Right ventricle myocardium inferior (tissue), 1 donor: ENCODE measurements around the gene SLC22A16. TPM values are rescaled to one million over a fixed set of nuclear protein-coding genes. Genes with fewer than 3 reads are reported as not detected.

ENCODE experiments used
- ATAC-seq: fragments of 200-7000 bp; cut with Tn5 transposase; one replicate; pipeline ENCODE4 v1.9.1; 2020; ENCODE audit warnings: mild to moderate bottlenecking, moderate library complexity
- DNase-seq: peaks from one replicate; pipeline ENCODE4 v3.0.0; 2021; ENCODE audit errors: missing footprints
- intact Hi-C: fragments of 100-400 bp; cut with DNase I; formaldehyde crosslinking; loops from one replicate; pipeline ENCODE4 v1.11.0; 2022
- total RNA-seq: library from RNA; stranded (reverse); fragmentation: NEBNext Ultra II Directional; extraction: Animal tissue kit (Norgen Biotek cat#: 25700); gene quantifications from one replicate; pipeline ENCODE4 v1.2.1, GENCODE V29; 2021
- donor health status: DM: no; HTN: yes; CAD: no; lungs with severe emphysema.

The SLC22A16 gene
- total RNA-seq, 1 donor from 2014 or later, result 0.32 TPM

DNA sequence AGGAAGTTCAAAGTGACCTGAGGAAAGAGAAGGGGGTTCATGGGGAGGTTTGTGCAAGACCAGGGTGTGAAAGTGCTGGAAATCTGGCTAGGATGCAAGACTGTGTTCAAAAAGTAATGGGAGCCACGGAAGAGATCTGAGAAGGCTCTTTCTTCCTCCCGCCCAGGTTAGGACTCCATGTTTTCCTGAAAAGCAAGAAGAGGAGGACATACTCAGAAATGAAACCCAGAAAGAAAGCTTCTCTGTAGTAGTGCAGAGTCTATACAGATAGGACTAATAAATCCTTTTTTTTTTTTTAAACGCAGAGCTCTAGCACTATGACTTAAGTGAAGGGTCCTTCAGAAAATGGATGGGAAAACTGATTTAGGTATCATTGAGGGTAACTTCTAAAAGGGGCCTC is 57.8 kb downstream of the SLC22A16 start:
- no peak for ATAC-seq
- intact Hi-C loops, result no loop called here
- DNase-seq, result no peak

DNA sequence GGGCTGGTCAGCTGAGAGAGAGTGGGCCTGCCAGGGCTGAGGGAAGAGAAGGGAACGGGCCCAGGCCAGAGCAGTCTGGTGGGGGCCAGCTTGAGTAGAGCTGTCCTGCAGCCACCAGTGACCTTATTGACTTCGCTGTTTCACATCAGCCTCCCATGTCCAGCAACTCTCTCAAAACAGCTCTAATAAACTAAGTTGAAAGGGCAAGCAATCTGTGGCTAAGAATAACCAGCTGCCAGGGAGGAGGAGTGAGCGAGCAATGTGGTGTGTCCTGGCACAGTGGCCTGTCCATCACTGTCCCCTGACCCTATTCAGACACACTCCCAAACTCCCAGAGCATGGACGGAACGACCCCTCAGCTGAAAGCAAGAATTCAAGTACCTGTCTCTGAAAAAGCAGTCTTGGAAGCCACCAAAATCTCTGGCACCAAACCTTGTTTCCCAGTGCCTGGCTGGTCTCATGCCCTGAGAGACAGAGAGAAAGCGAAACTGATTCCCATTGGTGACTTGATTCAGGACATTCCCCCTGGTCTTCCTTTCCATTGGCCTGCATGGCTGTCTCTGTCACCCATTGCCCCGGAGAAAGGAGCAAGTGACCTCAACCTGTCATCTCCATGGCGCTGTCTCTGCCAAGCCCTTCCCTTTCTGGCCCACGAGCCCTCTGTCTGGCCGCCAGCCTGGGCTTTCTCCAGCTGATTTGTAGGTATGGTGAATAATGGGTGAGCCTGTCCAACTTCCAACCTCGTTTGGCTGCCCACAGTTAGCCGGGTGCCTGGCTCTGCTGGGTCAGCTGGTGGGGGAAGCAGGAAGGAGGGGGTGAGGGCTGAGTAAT is 61.1 kb downstream of the SLC22A16 start, which contains the start of gene DDO:
Gene DDO (minus strand): TSS at position 490 of the 831 bp plus-strand sequence. CDS start 2,113 bp downstream, outside the sequence.
- DNase-seq, result peak; percentile 86
- intact Hi-C loops, result loop anchor here (1.0 kb wide), 1 partner anchor 400 kb away; the partner anchor contains the start of gene CDK19
- peak; percentile 93 for ATAC-seq

DNA sequence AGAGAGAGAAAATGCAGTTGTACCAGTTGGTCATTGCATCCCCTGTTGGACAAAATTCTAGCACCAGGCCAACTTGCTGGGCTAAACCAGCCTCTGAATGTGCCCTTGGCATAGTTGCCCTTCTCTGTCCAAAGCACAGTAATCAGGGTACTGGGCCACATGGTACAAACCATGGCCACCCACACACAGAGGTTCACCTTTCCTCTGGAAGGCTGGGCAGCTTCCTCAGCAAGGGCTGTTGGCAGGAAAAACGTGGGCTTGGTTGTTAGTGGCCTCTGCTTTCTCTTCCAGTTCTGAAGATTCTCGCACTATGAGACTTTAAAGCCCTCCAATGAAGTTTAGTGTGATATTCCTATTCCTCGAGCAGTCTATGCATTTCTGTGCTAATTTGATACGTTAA is 61.7 kb downstream of the SLC22A16 start:
- ATAC-seq, result peak; percentile 47
- intact Hi-C loops, result loop anchor here (1.0 kb wide), 1 partner anchor 401 kb away; the partner anchor contains the start of gene CDK19
- DNase-seq, result no peak

DNA sequence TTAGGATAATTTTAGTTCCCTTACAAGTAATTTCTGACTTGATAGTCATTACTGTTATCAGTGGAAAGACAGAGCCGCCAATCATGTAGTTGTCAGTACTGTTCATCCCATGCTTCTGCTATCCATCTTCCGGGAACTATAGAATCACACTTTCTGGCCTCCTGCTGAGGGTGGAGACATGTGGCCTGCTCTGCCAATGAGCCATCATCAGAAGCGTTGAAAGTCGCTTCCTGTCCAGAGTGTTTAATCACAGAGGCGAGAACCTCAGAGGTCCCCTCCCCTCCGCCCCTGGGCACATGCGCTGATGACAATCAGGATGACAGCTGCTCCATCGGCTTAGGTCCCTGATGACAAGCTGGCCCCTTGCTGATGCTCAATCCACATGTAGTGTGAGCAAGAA is 64.1 kb downstream of the SLC22A16 start:
- intact Hi-C loops, result no loop called here
- DNase-seq, result no peak
- ATAC-seq, result no peak

DNA sequence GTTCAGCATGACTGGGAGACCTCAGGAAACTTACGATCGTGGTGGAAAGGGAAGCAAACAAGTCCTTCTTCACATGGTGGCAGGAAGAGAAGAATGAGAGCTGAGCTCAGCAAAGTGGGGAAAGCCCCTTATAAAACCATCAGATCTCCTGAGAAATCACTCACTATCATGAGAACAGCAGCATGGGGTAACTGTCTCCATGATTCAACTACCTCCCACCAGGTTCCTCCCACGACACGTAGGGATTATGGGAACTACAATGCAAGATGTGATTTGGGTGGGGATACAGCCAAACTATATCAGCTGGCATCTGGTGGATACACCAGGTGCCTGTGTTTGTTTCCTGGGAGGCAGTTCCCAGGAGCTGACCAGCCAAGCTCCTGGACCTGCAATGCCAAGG is 65.9 kb downstream of the SLC22A16 start:
- no peak for DNase-seq
- intact Hi-C loops, result no loop called here
- no peak for ATAC-seq

DNA sequence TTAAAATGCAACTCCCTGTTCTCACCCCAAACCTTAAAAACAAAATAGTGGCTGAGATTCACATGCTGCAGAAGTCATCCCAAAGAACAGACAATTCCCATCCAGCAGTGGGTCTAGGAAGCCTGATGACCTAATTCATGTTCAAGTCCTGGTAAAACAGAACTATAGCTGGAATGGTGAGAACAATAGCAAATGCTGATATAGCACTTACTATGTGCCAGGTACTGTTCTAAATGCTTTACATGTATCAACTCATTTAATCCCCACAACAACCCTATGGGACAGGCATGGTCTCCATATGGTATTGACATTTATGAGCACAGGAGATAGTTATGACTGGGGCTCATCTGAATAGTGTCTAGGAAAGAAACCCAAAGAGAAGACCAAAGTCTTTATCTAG is 66.6 kb downstream of the SLC22A16 start:
- intact Hi-C loops, result no loop called here
- no peak for ATAC-seq
- DNase-seq, result no peak

DNA sequence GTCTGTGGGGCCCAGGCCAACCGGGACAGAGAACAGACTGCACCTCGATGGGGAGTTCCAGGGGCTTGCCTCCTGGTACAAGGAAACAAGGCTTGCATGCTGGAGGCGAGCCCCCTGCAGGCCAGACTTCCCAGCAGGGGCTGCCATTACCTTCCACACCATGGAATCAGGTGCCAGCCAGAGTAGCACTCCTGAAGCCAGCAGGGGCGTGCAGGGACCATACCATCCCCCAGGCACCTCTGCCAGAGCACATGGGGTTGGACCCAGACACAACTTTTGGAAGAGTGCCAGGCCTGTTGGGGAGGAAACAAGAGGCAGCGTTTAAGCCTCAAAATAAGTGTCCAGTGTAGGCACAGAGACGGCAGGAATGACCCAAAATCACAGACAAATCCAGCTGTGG is 67.5 kb downstream of the SLC22A16 start:
- ATAC-seq, result no peak
- intact Hi-C loops, result no loop called here
- no peak for DNase-seq

DNA sequence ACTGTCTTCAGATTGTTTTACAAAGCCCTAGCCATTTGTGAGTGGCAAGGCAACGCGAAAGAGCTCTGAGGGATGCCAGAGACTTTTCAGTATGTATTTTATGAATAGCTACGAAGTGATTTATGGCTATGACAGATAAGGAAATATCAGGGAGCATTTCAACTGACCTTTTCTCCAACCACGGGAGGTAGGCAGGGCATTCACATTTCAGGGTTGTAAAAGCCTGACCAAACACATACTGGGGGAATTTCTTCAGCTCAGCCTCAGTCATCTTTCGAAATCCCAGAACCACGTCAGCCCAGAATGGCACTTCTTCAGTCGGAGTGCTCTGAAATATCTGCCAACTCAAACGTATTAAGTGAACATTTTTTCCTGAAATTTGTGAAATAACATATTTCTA is 71.8 kb downstream of the SLC22A16 start:
- no peak for DNase-seq
- no peak for ATAC-seq
- intact Hi-C loops, result no loop called here

DNA sequence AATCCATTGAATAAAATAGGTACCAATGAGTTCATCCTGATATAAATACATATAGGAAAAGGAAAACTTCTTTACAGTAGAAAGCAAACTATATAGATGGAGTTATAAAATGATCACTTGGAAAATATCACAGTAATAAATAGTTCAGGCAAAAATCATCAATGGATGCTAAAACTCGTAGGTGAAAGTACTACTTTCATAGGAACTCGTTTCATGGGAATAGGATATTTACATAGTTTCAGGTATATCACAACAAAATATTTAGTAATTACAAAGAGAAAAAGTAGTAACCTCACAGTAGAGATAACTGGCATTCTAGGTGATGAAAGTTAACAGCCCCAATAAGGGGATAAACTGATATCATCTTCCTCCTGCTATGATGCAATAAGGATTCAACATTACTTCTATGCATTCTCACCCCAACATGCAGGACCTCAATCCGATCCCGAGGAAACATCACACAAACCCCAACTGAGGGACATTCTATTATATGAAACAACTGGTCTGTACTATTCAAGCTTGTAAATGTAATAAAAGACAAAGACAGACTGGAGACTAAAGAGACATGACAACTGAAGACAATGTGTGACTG is 74.7 kb downstream of the SLC22A16 start:
- no peak for DNase-seq
- ATAC-seq, result no peak
- intact Hi-C loops, result no loop called here

DNA sequence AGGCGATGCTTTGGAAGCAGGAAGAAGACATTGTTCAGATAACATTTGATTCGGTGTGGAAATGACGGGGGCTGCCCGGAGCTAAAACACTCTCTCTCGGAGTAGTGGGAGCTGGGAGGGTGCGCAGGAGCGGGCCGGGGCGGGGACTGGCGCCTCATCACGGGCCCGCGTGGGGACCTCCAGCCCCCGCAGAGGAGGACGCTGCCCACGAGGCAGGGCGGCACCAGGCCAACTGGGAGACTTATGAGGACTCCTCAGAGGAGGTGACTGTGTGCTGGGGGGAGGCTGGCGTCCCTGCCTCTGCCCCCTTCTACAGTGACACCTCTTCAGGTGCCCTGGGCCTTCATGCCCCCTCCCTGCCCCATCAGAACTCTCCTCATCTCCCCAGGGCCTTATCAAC is 76.2 kb downstream of the SLC22A16 start:
- peak; percentile 69 for DNase-seq
- no peak for ATAC-seq
- intact Hi-C loops, result no loop called here

DNA sequence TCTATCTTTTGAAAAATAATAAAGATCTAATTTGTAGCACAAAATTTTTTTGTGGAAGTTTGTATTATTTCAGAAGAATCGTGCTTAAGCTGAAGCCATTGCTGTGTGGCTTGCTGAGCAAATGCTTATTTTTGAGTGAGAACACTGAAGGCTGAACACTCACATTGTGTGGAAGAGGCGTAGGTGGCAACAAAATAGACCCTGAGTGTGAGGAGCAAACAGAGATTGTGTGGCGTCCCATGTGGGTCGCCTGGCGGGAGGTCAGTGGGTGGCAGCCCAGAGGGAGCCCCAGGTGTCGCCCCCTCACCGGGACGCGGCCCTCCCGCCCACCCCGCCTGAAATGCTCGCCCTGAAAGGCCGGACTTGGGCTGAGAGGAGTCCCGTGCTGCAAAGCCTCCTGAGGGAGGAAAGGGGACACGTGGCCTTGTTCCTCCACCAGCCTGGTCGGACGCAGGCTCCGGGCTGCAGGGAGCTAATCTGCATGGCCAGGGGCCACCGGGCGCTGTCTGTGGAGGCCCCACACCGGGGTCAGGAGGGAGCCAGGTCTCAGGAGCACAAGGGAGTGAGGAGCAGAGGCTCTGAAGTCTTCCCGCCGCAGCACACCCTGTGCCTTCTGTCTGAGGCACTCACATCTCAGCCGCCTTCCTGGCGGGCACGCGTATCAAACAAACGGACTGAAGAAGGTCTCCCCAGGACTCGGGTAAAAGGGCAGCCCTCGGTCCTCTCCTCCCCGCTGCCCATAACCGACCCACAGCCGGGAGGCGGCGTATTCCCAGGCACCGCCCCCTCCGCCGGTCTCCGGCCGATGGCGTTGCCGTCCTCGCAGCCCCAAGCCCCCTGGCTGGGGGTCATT is 77.0 kb downstream of the SLC22A16 start:
- intact Hi-C loops, result no loop called here
- ATAC-seq (peak; percentile 34), DNase-seq (no peak)

DNA sequence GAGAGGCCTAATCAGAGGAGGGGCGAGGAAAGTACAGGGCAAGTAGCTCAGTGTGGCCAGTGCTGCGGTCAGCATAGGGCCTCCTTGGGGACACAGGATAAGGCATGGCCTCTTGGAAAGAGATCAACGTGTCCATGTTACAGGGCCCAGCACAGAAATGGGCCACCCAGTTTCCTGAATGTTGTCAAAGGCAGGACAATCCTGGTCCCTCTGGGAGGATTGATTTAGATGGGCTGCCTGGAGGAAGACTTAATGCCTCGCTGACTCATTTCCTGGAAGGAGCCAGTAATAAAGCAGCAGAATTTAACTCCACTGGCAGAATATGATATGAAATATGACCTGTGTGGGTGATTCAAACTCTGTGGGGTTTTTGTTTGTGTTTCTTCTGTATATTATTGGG is 77.6 kb downstream of the SLC22A16 start:
- no peak for DNase-seq
- no peak for ATAC-seq
- intact Hi-C loops, result no loop called here

DNA sequence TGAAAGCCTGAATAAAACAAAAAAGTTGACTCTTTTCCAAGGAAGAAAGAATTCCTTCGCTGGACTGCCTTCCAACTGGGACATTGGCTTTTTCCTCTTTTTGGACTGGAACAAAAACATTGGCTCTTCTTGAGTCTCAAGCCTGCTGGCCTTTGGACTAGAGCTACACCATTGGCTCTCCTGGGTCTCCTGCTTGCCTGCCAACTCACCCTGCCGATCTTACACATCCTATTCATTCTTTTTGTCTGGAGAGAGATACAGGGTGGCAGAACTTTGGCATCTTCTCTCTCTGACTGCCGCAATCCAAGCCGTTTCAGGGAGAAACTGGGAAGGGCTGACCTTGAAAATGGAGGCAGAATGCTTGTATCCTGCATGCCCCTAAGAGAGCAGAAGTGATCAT is 81.2 kb downstream of the SLC22A16 start:
- no peak for DNase-seq
- ATAC-seq, result no peak
- intact Hi-C loops, result no loop called here

DNA sequence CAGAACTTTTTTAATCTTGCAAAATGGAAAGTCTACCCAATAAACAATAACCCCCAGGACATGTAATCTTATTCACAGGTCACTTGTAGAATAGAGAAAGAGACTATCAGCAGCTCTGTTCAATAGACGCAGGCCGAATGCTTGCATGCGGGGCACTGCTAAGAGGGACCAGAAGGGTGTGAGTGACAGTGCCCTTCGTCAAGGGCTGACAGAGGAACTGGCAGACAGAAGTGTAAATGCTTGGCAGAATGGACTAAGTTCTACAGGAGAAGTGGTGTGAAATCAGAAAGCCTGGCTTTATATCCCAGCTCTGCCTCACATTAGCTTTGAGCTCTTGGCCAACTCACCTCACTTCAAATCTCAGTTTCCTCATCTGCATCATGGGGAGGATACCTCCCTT is 82.0 kb downstream of the SLC22A16 start:
- peak; percentile 85 for ATAC-seq
- intact Hi-C loops, result loop anchor here (5.0 kb wide), 1 partner anchor 337 kb away; no protein-coding TSS in a partner anchor
- DNase-seq, result no peak

DNA sequence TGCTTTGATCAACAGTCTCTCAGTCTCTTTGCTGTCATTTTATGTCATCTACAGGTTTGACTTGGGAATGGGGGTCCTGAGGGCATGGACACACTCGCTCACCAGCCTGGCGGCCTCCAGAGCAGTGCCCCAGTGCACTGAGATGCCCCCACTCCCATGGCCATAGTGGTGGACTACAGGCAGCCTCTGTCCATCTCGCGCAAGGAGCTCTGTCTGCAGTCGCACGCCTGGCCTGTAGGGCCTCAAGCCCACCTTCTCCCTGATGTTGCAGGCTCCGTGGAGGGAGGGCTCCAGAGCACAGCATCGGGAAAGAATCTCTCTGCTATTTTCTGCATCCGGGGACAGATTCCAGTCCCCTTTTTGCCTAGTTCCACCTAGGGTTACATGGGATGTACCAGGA is 83.7 kb downstream of the SLC22A16 start:
- intact Hi-C loops, result loop anchor here (1.0 to 5.0 kb wide), 2 partner anchors 212 to 335 kb away; partner anchors contain the start of gene CDC40
- DNase-seq (no peak), ATAC-seq (no peak)

DNA sequence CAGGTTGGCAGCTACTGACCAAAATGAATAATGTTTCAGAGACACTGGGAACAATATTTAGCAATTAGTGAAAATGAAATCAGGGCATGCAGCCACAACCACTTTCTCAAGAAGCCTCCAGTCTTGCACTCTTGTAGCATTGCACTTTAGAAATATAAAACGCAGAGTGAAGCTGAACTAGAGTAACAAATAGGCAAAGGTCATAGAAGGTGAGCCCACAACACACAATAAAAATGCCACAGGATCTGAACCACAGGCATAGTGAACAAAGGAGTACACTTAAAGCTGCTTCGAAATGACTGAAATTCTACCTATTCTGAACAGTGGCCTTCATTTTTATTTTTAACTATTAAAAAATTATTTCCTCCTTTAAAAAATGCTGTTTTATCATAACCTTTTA is 86.0 kb downstream of the SLC22A16 start:
- DNase-seq, result no peak
- intact Hi-C loops, result loop anchor here (2.0 to 5.0 kb wide), 2 partner anchors 333 to 688 kb away; no protein-coding TSS in a partner anchor
- ATAC-seq, result no peak

DNA sequence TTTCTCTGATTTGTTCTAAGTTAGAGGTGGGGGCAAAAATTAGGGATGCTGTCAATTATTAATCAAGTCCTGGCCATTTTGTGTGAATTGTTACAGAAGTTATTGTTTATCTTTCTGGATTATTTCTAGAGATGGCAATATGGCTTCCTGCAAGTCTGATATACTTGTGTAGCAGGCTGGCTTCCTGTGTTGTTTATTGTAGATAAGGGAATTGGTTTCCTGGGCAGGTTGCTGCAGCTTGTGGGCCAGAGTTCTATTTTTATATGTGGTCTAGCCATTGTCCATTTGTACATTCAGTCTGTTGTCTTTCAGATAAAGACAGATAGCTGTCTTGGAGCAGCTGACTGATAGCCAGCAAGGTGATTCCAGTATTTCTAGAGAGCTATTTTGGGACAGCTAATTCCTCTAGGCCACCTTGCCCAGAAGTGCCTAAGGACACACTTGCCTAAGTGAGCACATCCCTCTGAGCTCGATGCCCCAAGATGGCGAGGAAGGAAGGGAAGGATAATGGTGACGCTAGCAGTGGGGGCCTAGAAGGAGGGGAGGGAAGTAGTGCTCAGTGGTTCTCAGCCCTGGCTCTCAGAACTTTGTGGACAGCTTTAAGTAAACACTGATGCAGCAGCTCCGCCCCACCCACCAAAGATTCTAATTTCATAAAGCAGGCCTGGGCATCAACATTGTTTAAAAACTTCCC is 86.6 kb downstream of the SLC22A16 start:
- ATAC-seq (peak; percentile 35), DNase-seq (no peak)
- intact Hi-C loops, result loop anchor here (2.0 to 5.0 kb wide), 2 partner anchors 333 to 687 kb away; no protein-coding TSS in a partner anchor

DNA sequence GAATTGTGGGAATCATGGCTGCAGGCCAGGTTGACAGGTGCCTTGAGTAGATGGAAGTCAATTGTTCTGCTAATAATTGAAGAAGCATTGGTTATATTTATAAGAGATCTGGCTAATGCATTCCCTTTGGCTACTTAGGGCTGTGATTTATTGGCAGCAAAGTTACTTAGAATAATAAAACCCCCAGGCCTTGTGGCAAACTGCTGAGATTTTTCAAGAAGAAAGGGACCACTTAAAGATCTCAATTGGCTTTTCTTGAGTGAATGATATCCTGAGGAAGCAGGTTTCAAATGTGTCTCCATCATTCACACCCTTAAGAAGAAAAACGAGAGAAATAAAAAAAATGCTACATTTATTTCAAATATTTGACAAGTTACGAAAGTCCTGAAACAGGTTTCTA is 88.4 kb downstream of the SLC22A16 start:
- DNase-seq (no peak), ATAC-seq (no peak)
- intact Hi-C loops, result no loop called here

DNA sequence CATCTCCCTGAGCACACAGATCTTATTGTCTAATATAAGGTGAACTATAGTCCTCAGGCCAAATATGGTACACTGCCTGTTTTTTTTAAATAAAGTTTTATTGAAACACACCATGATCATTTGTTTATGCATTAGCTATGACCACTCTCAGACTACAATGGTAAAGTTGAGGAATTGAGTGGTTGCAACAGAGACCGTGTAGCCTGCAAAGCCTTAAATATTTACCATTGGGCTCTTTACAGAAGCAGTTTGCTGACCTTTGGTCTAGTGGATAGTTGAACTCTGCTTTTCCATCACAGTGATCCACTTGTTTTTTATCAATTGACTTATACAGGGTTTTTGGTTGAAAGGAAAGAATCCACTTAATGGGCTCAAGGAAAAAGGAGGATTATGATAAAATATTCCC is 91.0 kb downstream of the SLC22A16 start:
- ATAC-seq (no peak), DNase-seq (no peak)
- intact Hi-C loops, result no loop called here
